ENCODE results near the gene PUSL1.

DNA sequence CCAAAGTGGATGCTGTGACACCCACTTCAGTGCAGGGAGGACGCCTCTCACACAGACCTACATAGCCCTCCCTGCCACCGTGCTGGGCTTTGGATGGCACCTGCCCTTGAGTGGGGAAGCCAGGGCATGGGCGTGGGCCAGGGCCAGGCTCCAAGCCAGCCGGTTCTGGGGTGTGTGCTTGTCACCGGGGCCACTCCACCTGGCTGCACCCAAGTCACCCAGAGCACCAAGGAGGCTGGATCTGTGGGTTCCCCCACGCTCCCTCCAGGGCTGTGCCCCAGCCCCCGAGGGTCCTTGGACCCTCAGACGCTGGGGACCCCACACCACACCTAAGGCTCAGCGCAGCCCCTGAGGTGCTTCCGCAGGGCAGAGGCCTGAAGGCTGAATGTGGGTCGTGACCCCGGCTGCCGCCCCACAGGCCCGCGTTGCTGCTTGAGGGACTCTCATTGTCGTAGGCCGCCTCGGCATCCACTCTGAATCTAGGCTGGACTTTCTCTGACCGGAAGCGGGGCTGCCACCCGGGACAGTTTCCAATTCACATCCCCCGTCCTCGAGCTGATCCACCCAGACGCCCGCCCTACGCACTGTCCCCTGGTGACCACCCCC lies 48.5 kb downstream of the PUSL1 start:
- TF ChIP-seq, protein P1, sequence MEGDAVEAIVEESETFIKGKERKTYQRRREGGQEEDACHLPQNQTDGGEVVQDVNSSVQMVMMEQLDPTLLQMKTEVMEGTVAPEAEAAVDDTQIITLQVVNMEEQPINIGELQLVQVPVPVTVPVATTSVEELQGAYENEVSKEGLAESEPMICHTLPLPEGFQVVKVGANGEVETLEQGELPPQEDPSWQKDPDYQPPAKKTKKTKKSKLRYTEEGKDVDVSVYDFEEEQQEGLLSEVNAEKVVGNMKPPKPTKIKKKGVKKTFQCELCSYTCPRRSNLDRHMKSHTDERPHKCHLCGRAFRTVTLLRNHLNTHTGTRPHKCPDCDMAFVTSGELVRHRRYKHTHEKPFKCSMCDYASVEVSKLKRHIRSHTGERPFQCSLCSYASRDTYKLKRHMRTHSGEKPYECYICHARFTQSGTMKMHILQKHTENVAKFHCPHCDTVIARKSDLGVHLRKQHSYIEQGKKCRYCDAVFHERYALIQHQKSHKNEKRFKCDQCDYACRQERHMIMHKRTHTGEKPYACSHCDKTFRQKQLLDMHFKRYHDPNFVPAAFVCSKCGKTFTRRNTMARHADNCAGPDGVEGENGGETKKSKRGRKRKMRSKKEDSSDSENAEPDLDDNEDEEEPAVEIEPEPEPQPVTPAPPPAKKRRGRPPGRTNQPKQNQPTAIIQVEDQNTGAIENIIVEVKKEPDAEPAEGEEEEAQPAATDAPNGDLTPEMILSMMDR (CRISPR knock-in tag; IDR thresholded peaks at IDR 0.05), result no peak
- TF ChIP-seq CREB1 (IDR thresholded peaks at IDR 0.05) (no peak), CREB1 (CRISPR knock-in tag; IDR thresholded peaks at IDR 0.05) (no peak), AHR (CRISPR knock-in tag; IDR thresholded peaks at IDR 0.05) (no peak)
- TF ChIP-seq, protein P2, sequence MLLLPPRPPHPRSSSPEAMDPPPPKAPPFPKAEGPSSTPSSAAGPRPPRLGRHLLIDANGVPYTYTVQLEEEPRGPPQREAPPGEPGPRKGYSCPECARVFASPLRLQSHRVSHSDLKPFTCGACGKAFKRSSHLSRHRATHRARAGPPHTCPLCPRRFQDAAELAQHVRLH (CRISPR knock-in tag; IDR thresholded peaks at IDR 0.05; ENCODE audit: borderline replicate concordance, low read depth), result no peak

Data from HepG2 (cell line).